Right ventricle myocardium superior (tissue), 1 donor: ENCODE data around the gene SPATA2. TPM values are rescaled to one million over a fixed set of nuclear protein-coding genes. Genes with fewer than 3 reads are reported as not detected.
"Not testable (repeated sequence)": the region's sequence is repeated elsewhere in the genome, so short reads cannot be mapped to it uniquely, and the experiment has no call there.

ENCODE experiments used
- ATAC-seq: fragments of 200-7000 bp; cut with Tn5 transposase; one replicate; pipeline ENCODE4 v1.9.1; 2020; ENCODE audit warnings: mild to moderate bottlenecking; ENCODE audit not compliant: poor library complexity
- DNase-seq: peaks from one replicate; pipeline ENCODE4 v3.0.0-alpha.2; 2020
- intact Hi-C: fragments of 100-400 bp; cut with DNase I; formaldehyde crosslinking; loops from one replicate; pipeline ENCODE4 v1.11.2; 2022
- long read RNA-seq: library from polyadenylated mRNA; unstranded; transcript quantifications from one replicate; pipeline ENCODE4 v2.0.0, GENCODE V29; 2021
- total RNA-seq: library from RNA; stranded (reverse); fragmentation: NEBNext Ultra II Directional; extraction: Animal tissue kit (Norgen Biotek cat#: 25700); gene quantifications from one replicate; pipeline ENCODE4 v1.2.1, GENCODE V29; 2021
- donor health status: DM: no; HTN: yes; CAD: no; lungs with severe emphysema.

Gene SPATA2, protein sequence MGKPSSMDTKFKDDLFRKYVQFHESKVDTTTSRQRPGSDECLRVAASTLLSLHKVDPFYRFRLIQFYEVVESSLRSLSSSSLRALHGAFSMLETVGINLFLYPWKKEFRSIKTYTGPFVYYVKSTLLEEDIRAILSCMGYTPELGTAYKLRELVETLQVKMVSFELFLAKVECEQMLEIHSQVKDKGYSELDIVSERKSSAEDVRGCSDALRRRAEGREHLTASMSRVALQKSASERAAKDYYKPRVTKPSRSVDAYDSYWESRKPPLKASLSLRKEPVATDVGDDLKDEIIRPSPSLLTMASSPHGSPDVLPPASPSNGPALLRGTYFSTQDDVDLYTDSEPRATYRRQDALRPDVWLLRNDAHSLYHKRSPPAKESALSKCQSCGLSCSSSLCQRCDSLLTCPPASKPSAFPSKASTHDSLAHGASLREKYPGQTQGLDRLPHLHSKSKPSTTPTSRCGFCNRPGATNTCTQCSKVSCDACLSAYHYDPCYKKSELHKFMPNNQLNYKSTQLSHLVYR
- 7.9 TPM for total RNA-seq
- long read RNA-seq, full-length matches to known transcripts, result 45 of 55 reads
- long read RNA-seq, partial matches to known transcripts, result 3 of 55 reads
- long read RNA-seq, other reads (novel, unspliced or antisense), result 7 of 55 reads

DNA sequence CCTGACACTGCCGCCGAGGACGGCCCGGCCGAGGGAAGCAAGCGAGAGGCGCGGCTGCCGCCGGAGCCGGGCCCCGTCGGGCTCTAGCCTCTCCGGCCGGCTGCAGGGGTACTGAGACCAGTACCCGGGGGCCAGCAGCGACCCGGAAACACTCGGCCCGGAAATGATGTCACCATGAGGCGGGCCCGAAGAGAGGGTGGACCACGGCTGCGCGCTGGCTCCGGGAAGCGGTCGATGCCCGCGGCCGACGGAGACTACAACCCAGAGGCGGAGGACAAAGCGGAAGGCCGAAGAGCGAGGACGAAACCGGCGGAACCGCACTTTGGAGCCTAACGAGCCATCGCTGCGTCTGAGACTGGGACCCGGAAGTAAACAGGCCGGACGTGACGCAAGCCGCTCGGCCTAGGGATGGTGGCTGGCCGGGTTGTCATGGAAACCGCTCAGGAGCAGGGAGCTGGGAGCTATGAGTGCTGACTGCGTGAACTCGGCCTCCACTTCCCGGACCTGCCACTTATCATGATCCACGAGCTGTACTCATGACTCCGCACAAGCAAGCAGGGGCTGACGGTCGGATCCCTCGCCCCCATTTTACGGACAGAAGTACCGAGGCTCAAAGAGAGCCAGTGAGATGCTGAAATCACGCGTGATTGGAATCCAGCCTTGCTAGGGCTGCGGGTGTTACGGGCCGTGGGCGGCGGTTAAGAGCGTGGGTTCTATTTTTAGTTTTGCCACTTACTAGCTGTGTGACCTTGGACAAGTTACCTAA is at the start of gene SPATA2:
TSS of gene SPATA2 (minus strand) at position 150 of the 766 bp plus-strand sequence. CDS start 7,039 bp downstream, outside the sequence.
- intact Hi-C loops, result no loop called here
- DNase-seq, result peak; percentile 99
- ATAC-seq, result peak; percentile 95

- ATAC-seq, result no peak
- no peak for DNase-seq
- intact Hi-C loops, result no loop called here
These were observed 46.1 kb upstream of the SPATA2 start for GRCh38 chr20:49961413-49961812.

DNA sequence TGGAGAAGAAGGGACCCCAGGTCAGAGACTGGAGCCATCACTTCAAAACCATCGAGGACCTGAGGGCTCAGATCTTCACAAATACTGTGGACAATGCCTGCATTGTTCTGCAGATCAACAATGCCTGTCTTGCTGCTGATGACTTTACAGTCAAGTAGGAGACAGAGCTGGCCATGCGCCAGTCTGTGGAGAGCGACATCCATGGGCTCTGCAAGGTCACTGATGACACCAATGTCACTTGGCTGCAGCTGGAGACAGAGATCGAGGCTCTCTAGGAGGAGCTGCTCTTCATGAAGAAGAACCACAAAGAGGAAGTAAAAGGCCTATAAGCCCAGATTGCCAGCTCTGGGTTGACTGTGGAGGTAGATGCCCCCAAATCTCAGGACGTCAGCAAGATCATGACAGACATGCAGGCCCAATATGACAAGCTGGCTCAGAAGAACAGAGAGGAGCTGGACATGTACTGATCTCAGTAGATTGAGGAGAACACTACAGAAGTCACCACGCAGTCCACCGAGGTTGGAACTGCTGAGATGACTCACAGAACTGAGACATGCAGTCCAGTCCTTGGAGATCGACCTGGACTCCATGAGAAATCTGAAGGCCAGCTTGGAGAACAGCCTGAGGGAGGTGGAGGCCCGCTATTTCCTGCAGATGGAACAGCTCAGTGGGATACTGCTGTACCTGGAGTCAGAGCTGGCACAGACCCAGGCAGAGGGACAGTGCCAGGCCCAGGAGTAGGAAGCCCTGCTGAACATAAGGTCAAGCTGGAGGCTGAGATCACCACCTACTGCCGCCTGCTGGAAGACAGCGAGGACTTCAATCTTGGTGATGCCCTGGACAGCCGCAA is 42.0 kb upstream of the SPATA2 start:
- intact Hi-C loops, ATAC-seq: not testable (repeated sequence)
- peak; percentile 86 for DNase-seq

GRCh38 chr20:49956689-49957088 is 41.4 kb upstream of the SPATA2 start:
- intact Hi-C loops, result no loop called here
- ATAC-seq (no peak), DNase-seq (no peak)

GRCh38 chr20:49955830-49956396 is 40.6 kb upstream of the SPATA2 start:
- ATAC-seq, DNase-seq: not testable (repeated sequence)

DNA sequence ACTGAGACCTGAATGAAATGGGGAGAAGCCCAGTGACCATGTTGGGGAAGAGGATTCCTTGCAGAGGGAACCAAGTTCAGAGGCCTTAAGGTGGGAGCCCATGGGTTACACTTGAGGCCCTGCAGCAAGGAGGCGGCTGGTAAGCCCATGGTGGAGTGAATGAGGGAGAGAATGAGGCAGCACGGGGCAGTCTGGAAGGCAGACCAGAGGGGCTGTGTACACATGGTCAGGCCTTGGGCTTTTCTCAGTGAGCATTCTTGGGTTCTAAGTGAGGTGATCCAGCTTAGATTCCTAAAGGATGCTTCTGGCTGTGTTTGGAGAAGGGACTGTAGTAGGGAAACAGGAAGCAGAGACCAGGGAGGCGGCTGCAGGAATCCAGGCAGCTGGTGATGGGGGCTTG is 39.8 kb upstream of the SPATA2 start:
- ATAC-seq, result peak; percentile 9

More at GRCh38 chr20:49955830-49956396, 40.6 kb upstream of the SPATA2 start:
- intact Hi-C loops, result not testable (repeated sequence)

DNA sequence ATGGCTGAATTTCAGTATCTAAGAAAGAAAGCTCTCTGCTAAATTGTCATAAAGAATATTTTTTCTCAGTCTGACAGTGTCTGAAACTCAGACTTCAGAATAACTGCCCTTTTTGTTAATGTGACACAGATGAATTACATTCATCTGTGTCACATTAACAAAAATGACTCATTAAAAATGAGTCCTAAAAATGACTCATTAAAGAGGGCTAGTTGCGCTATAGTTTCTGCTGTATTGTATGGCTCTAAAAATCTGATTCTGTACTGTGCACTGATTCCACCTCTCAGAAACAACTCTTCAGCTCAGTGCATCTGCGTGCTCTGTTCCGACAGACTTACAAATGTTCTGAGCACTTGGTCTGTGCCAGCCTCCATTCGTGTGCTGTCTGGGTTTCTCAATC is 35.8 kb upstream of the SPATA2 start:
- no peak for ATAC-seq
- no peak for DNase-seq
- intact Hi-C loops, result no loop called here

More for the DNA sequence above, 39.8 kb upstream of the SPATA2 start:
- intact Hi-C loops, result no loop called here
- DNase-seq, result no peak

DNA sequence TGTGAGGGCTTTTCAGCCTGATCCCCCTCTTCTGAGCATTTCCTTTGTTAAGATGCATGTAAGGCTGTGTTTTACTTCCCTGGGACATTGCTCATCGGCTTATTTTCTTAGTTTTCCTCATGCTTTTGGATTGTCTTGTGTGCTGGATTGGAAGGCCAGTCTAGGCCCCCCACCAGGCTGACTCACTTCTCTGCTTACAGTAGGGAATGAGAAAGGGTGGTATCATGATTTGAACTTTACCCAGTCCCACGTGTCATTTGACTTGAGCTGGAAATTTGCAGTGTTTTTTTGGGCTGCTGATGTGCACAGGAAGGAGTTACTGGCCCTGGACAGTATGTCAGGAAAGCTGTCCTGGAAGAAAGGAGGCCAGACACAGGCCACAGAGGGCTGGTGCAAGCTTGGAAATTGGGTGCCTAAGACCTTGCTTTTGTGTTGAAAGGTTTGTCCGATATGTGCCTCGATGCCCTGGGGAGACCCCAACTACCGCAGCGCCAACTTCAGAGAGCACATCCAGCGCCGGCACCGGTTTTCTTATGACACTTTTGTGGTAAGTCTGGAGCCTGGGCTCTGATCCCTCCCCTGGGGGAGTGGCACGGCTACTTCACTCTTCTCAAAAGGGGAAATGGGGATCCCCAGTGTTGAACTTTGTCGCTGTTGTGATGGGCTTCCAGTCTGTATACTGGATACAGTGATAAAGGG is 33.6 kb upstream of the SPATA2 start:
- intact Hi-C loops, result no loop called here
- DNase-seq (no peak), ATAC-seq (no peak)

- intact Hi-C loops, result no loop called here
These were observed 32.8 kb upstream of the SPATA2 start for GRCh38 chr20:49948178-49948577.

GRCh38 chr20:49945701-49946477 is 30.6 kb upstream of the SPATA2 start:
- no peak for ATAC-seq
- intact Hi-C loops, result no loop called here
- DNase-seq, result no peak

More at GRCh38 chr20:49948178-49948577, 32.8 kb upstream of the SPATA2 start:
- ATAC-seq (no peak), DNase-seq (no peak)

- ATAC-seq (no peak), DNase-seq (no peak)
- intact Hi-C loops, result no loop called here
These were observed 30.0 kb upstream of the SPATA2 start for GRCh38 chr20:49945306-49945700.

- ATAC-seq (no peak), DNase-seq (no peak)
- intact Hi-C loops, result no loop called here
These were observed 27.6 kb upstream of the SPATA2 start for GRCh38 chr20:49942942-49943341.

- intact Hi-C loops, result no loop called here
- ATAC-seq (no peak), DNase-seq (no peak)
These were observed 27.0 kb upstream of the SPATA2 start for GRCh38 chr20:49942303-49942702.

- no peak for DNase-seq
- no peak for ATAC-seq
- intact Hi-C loops, result no loop called here
These were observed 26.1 kb upstream of the SPATA2 start for GRCh38 chr20:49941456-49941855.

GRCh38 chr20:49938173-49939163 is 23.1 kb upstream of the SPATA2 start:
- DNase-seq, result peak; percentile 74
- ATAC-seq, result no peak
- intact Hi-C loops, result loop anchor here (10.0 kb wide), 1 partner anchor 394 kb away; no protein-coding TSS in a partner anchor
